ENCODE data around the gene OPTN. TPM values are rescaled to one million over a fixed set of nuclear protein-coding genes. Genes with fewer than 3 reads are reported as not detected.

The OPTN gene
- polyA plus RNA-seq, 1 of the 3 experiments (the other 2 are of a cell fraction): 21.6 TPM

- WGBS (ENCODE audit: low lambda C conversion rate): 68% methylated on average over 2 of the region's 2 CpGs
- DNase-seq: no peak
- Histone ChIP-seq H2AFZ (ENCODE audit: low read depth) (no peak overlapping the region), H3K4me2 (no peak overlapping the region), H3K9me2 (no peaks in the 10 kb centered on the region), H3K27me3 (ENCODE audit: insufficient read depth) (no peaks in the 10 kb centered on the region), H3K9ac (no peak overlapping the region), H3K79me2 (ENCODE audit: insufficient read depth) (no peaks in the 10 kb centered on the region), H4K20me1 (ENCODE audit: insufficient read depth) (no peaks in the 10 kb centered on the region), H3K36me3 (replicated peaks in 1 of 2; ENCODE audit: control insufficient read depth in 1 of 2, insufficient read depth in 2 of 2, low read length in 1 of 2) (peaks cover 32 to 42% of the 10 kb centered on the region in 2 experiments), H3K4me3 (ENCODE audit: low read depth in 2 of 2, low read length in 1 of 2) (no peak overlapping the region), H3K4me1 (ENCODE audit: control insufficient read depth in 1 of 2, insufficient read depth in 2 of 2, low read depth in 1 of 2, low read length in 1 of 2) (no peaks in the 10 kb centered on the region; a peak in 1 of 4 replicates), H3F3A (replicated peaks; ENCODE audit: insufficient read depth) (peaks cover 7% of the 10 kb centered on the region), H3K27ac (ENCODE audit: low read depth in 2 of 2, low read length in 1 of 2) (no peak overlapping the region), H3K9me3 (no peaks in the 10 kb centered on the region)
- ChIA-PET POLR2A (no interaction called here), CTCF (no interaction called here)
- TF ChIP-seq FOXM1 (IDR thresholded peaks at IDR 0.05; ENCODE audit: low read depth): no peak
- TF ChIP-seq, protein P1, sequence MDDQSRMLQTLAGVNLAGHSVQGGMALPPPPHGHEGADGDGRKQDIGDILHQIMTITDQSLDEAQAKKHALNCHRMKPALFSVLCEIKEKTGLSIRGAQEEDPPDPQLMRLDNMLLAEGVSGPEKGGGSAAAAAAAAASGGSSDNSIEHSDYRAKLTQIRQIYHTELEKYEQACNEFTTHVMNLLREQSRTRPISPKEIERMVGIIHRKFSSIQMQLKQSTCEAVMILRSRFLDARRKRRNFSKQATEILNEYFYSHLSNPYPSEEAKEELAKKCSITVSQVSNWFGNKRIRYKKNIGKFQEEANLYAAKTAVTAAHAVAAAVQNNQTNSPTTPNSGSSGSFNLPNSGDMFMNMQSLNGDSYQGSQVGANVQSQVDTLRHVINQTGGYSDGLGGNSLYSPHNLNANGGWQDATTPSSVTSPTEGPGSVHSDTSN (IDR thresholded peaks at IDR 0.05): no peak
- no peak for TF ChIP-seq SIN3A (IDR thresholded peaks at IDR 0.05; ENCODE audit: borderline replicate concordance, low read depth, low read length)
- no peak for TF ChIP-seq RCOR1 (IDR thresholded peaks at IDR 0.05; ENCODE audit: low read length)
- TF ChIP-seq, protein P2, sequence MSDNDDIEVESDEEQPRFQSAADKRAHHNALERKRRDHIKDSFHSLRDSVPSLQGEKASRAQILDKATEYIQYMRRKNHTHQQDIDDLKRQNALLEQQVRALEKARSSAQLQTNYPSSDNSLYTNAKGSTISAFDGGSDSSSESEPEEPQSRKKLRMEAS (IDR thresholded peaks at IDR 0.05; ENCODE audit: low read depth): no peak
- TF ChIP-seq EP300 (IDR thresholded peaks at IDR 0.05; ENCODE audit: borderline replicate concordance in 1 of 2, low read depth in 1 of 2, low read length in 1 of 2): no peak
- TF ChIP-seq, protein P3, sequence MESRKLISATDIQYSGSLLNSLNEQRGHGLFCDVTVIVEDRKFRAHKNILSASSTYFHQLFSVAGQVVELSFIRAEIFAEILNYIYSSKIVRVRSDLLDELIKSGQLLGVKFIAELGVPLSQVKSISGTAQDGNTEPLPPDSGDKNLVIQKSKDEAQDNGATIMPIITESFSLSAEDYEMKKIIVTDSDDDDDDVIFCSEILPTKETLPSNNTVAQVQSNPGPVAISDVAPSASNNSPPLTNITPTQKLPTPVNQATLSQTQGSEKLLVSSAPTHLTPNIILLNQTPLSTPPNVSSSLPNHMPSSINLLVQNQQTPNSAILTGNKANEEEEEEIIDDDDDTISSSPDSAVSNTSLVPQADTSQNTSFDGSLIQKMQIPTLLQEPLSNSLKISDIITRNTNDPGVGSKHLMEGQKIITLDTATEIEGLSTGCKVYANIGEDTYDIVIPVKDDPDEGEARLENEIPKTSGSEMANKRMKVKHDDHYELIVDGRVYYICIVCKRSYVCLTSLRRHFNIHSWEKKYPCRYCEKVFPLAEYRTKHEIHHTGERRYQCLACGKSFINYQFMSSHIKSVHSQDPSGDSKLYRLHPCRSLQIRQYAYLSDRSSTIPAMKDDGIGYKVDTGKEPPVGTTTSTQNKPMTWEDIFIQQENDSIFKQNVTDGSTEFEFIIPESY (IDR thresholded peaks at IDR 0.05; ENCODE audit: borderline replicate concordance, low read depth): no peak
- no peak for TF ChIP-seq CHD2 (IDR thresholded peaks at IDR 0.05; ENCODE audit: low read length, partially characterized antibody)
- TF ChIP-seq RAD21 (IDR thresholded peaks at IDR 0.05; ENCODE audit: low read length): no peak
- no peak for TF ChIP-seq FOSL2 (IDR thresholded peaks at IDR 0.05; ENCODE audit: borderline replicate concordance, low read depth)
- no peak for TF ChIP-seq TAF1 (IDR thresholded peaks at IDR 0.05; ENCODE audit: borderline replicate concordance, low read depth, low read length)
- TF ChIP-seq MXI1 (IDR thresholded peaks at IDR 0.05; ENCODE audit: low read depth, low read length): no peak
- no peak for TF ChIP-seq MEF2A (IDR thresholded peaks at IDR 0.05; ENCODE audit: borderline replicate concordance, low read depth)
- TF ChIP-seq REST (IDR thresholded peaks at IDR 0.05; ENCODE audit: low read depth, low read length): no peak
- TF ChIP-seq, protein P4, sequence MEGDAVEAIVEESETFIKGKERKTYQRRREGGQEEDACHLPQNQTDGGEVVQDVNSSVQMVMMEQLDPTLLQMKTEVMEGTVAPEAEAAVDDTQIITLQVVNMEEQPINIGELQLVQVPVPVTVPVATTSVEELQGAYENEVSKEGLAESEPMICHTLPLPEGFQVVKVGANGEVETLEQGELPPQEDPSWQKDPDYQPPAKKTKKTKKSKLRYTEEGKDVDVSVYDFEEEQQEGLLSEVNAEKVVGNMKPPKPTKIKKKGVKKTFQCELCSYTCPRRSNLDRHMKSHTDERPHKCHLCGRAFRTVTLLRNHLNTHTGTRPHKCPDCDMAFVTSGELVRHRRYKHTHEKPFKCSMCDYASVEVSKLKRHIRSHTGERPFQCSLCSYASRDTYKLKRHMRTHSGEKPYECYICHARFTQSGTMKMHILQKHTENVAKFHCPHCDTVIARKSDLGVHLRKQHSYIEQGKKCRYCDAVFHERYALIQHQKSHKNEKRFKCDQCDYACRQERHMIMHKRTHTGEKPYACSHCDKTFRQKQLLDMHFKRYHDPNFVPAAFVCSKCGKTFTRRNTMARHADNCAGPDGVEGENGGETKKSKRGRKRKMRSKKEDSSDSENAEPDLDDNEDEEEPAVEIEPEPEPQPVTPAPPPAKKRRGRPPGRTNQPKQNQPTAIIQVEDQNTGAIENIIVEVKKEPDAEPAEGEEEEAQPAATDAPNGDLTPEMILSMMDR (IDR thresholded peaks at IDR 0.05): no peak
- no peak for TF ChIP-seq FOXJ3 (CRISPR knock-in tag; IDR thresholded peaks at IDR 0.05)
These were observed 39.7 kb downstream of the OPTN start for GRCh38 chr10:13139676-13140075.

Data from SK-N-SH (cell line).